Chondrocyte (in vitro differentiated cells): ENCODE measurements around the gene XYLT2. TPM values are rescaled to one million over a fixed set of nuclear protein-coding genes. Genes with fewer than 3 reads are reported as not detected.

Experiments
- DNase-seq: peaks from one replicate; pipeline ENCODE4 v3.0.0; 2021; ENCODE audit warnings: mixed read lengths, low spot score
- H3K27ac Mint-ChIP-seq: one replicate; pipeline ENCODE4 v1.8.0; 2021; ENCODE audit warnings: mild to moderate bottlenecking, moderate library complexity, mixed read lengths; ENCODE audit not compliant: unreplicated experiment
- H3K27me3 Mint-ChIP-seq: 2 replicates; pipeline ENCODE4 v1.8.0; 2021; ENCODE audit warnings: low read depth, mixed read lengths
- H3K36me3 Mint-ChIP-seq: 2 replicates; pipeline ENCODE4 v1.8.0; 2021; ENCODE audit warnings: low read depth, mixed read lengths
- H3K4me1 Mint-ChIP-seq: 2 replicates; pipeline ENCODE4 v1.8.0; 2021; ENCODE audit warnings: low read depth, mild to moderate bottlenecking, mixed read lengths
- H3K4me3 Mint-ChIP-seq: one replicate; pipeline ENCODE4 v1.8.0; 2021; ENCODE audit warnings: mild to moderate bottlenecking, moderate library complexity, mixed read lengths; ENCODE audit not compliant: unreplicated experiment
- H3K9me3 Mint-ChIP-seq: 2 replicates; pipeline ENCODE4 v1.8.0; 2021; ENCODE audit warnings: low read depth, mixed read lengths
- CTCF ChIP-seq: fragments of 200-600 bp; sonication (generic); IDR thresholded peaks from 2 replicates; pipeline ENCODE4 v1.5.0; 2021; ENCODE audit warnings: antibody characterized with exemption, mild to moderate bottlenecking, moderate library complexity
- total RNA-seq: library from RNA; stranded (reverse); gene quantifications from 3 replicates; pipeline ENCODE4 v1.2.1, GENCODE V29; 2021

The XYLT2 gene
- total RNA-seq, 1 donor from 2014 or later: 34.1 TPM

- Mint-ChIP-seq H3K27me3 (no peaks in the 10 kb centered on the region), H3K36me3 (no peaks in the 10 kb centered on the region), H3K27ac (no peak overlapping the region), H3K9me3 (no peaks in the 10 kb centered on the region), H3K4me3 (no peak overlapping the region), H3K4me1 (no peaks in the 10 kb centered on the region)
- no peak for TF ChIP-seq CTCF
- DNase-seq: no peak
Observed at GRCh38 chr17:50319306-50320004, 26.5 kb upstream of the XYLT2 start.

- Mint-ChIP-seq H3K4me3 (no peak overlapping the region), H3K27me3 (no peaks in the 10 kb centered on the region), H3K27ac (no peak overlapping the region), H3K4me1 (no peaks in the 10 kb centered on the region), H3K9me3 (no peaks in the 10 kb centered on the region), H3K36me3 (no peaks in the 10 kb centered on the region)
- TF ChIP-seq CTCF: no peak
- DNase-seq: no peak
Observed at GRCh38 chr17:50322271-50322670, 23.7 kb upstream of the XYLT2 start.

- H3K27me3 Mint-ChIP-seq: no peaks in the 10 kb centered on the region
- DNase-seq: no peak
- H3K9me3 Mint-ChIP-seq: no peaks in the 10 kb centered on the region
- H3K4me1 Mint-ChIP-seq: no peaks in the 10 kb centered on the region
- no peaks in the 10 kb centered on the region for H3K36me3 Mint-ChIP-seq
- no peak overlapping the region for H3K4me3 Mint-ChIP-seq
- TF ChIP-seq CTCF: no peak
- no peak overlapping the region for H3K27ac Mint-ChIP-seq
Observed at GRCh38 chr17:50323060-50323459, 22.9 kb upstream of the XYLT2 start.

- DNase-seq: no peak
- H3K36me3 Mint-ChIP-seq: no peaks in the 10 kb centered on the region
- TF ChIP-seq CTCF: no peak
- H3K4me1 Mint-ChIP-seq: no peaks in the 10 kb centered on the region
- H3K27ac Mint-ChIP-seq: no peak overlapping the region
- no peaks in the 10 kb centered on the region for H3K9me3 Mint-ChIP-seq
- no peaks in the 10 kb centered on the region for H3K27me3 Mint-ChIP-seq
- H3K4me3 Mint-ChIP-seq: no peak overlapping the region
Observed at GRCh38 chr17:50325906-50326305, 20.0 kb upstream of the XYLT2 start.

GRCh38 chr17:50326831-50327364, 19.0 kb upstream of the XYLT2 start:
- no peak overlapping the region for H3K4me3 Mint-ChIP-seq
- H3K4me1 Mint-ChIP-seq: no peaks in the 10 kb centered on the region

More at GRCh38 chr17:50326831-50327364, 19.0 kb upstream of the XYLT2 start:
- Mint-ChIP-seq H3K27me3 (no peaks in the 10 kb centered on the region), H3K9me3 (no peaks in the 10 kb centered on the region), H3K36me3 (no peaks in the 10 kb centered on the region), H3K27ac (no peak overlapping the region)
- DNase-seq: no peak
- no peak for TF ChIP-seq CTCF
